Measurements from ENCODE around the gene BPIFB4.
"Not testable (repeated sequence)": the region's sequence is repeated elsewhere in the genome, so short reads cannot be mapped to it uniquely, and the experiment has no call there.

Gene BPIFB4

GRCh38 chr20:33084722-33085121, 5.3 kb downstream of the BPIFB4 start:
- DNase-seq (ENCODE audit: low read depth in 1 of 2, low spot score in 1 of 2), result no peak

- DNase-seq (ENCODE audit: low read depth in 1 of 2, low spot score in 1 of 2), result no peak
Measured at GRCh38 chr20:33086052-33086722, 6.7 kb downstream of the BPIFB4 start.

- DNase-seq (ENCODE audit: low read depth in 1 of 2, low spot score in 1 of 2), result no peak
Measured at GRCh38 chr20:33091147-33091546, 11.7 kb downstream of the BPIFB4 start.

- no peak for DNase-seq (ENCODE audit: low read depth in 1 of 2, low spot score in 1 of 2)
Measured at GRCh38 chr20:33091693-33092092, 12.2 kb downstream of the BPIFB4 start.

GRCh38 chr20:33092361-33092760, 12.9 kb downstream of the BPIFB4 start:
- DNase-seq (ENCODE audit: low read depth in 1 of 2, low spot score in 1 of 2), result no peak

GRCh38 chr20:33093074-33093473, 13.6 kb downstream of the BPIFB4 start:
- DNase-seq (ENCODE audit: low read depth in 1 of 2, low spot score in 1 of 2), result no peak

- no peak for DNase-seq (ENCODE audit: low read depth in 1 of 2, low spot score in 1 of 2)
Measured at GRCh38 chr20:33093582-33093981, 14.1 kb downstream of the BPIFB4 start.

- no peak for DNase-seq (ENCODE audit: low read depth in 1 of 2, low spot score in 1 of 2)
Measured at GRCh38 chr20:33095249-33095648, 15.8 kb downstream of the BPIFB4 start.

- DNase-seq (ENCODE audit: low read depth in 1 of 2, low spot score in 1 of 2), result peak in 1 of 2 donors; percentile 23
Measured at GRCh38 chr20:33095902-33096584, 16.6 kb downstream of the BPIFB4 start.

- no peak for DNase-seq (ENCODE audit: low read depth in 1 of 2, low spot score in 1 of 2)
Measured at GRCh38 chr20:33097001-33097400, 17.6 kb downstream of the BPIFB4 start.

- no peak for DNase-seq (ENCODE audit: low read depth in 1 of 2, low spot score in 1 of 2)
Measured at GRCh38 chr20:33099843-33100538, 20.5 kb downstream of the BPIFB4 start.

- no peak for DNase-seq (ENCODE audit: low read depth in 1 of 2, low spot score in 1 of 2)
Measured at GRCh38 chr20:33103556-33103955, 24.1 kb downstream of the BPIFB4 start.

GRCh38 chr20:33104336-33104735, 24.9 kb downstream of the BPIFB4 start:
- no peak for DNase-seq (ENCODE audit: low read depth in 1 of 2, low spot score in 1 of 2)

- DNase-seq (ENCODE audit: low read depth in 1 of 2, low spot score in 1 of 2), result no peak
Measured at GRCh38 chr20:33105316-33105924, 26.0 kb downstream of the BPIFB4 start.

GRCh38 chr20:33106058-33106620, 26.7 kb downstream of the BPIFB4 start:
- DNase-seq (ENCODE audit: low read depth in 1 of 2, low spot score in 1 of 2), result not testable (repeated sequence)

- no peak for DNase-seq (ENCODE audit: low read depth in 1 of 2, low spot score in 1 of 2)
Measured at GRCh38 chr20:33108661-33109060, 29.2 kb downstream of the BPIFB4 start.

- DNase-seq (ENCODE audit: low read depth in 1 of 2, low spot score in 1 of 2), result no peak
Measured at GRCh38 chr20:33110147-33110825, 30.8 kb downstream of the BPIFB4 start.

GRCh38 chr20:33111306-33111705, 31.9 kb downstream of the BPIFB4 start:
- DNase-seq (ENCODE audit: low read depth in 1 of 2, low spot score in 1 of 2), result no peak

- no peak for DNase-seq (ENCODE audit: low read depth in 1 of 2, low spot score in 1 of 2)
Measured at GRCh38 chr20:33112547-33113386, 33.3 kb downstream of the BPIFB4 start.

- no peak for DNase-seq (ENCODE audit: low read depth in 1 of 2, low spot score in 1 of 2)
Measured at GRCh38 chr20:33113387-33113908, 34.0 kb downstream of the BPIFB4 start.
